ENCODE results near the gene P3H1. TPM values are rescaled to one million over a fixed set of nuclear protein-coding genes. Genes with fewer than 3 reads are reported as not detected.

The P3H1 gene
- total and polyA plus RNA-seq, 12 donors = 23.7 to 178 (median 46.8) TPM

GRCh38 chr1:42733415-42734200 is 33.2 kb downstream of the P3H1 start:
- Histone ChIP-seq H3K4me1 (replicated peaks in 1 of 2) (no peaks in the 10 kb centered on the region), H3K27me3 (no peaks in the 10 kb centered on the region), H3K36me3 (replicated peaks in 1 of 2) (no peaks in the 10 kb centered on the region), H3K9me3 (replicated peaks in 1 of 3) (no peaks in the 10 kb centered on the region), H3K4me3 (no peak overlapping the region), H3K27ac (no peak overlapping the region)
- WGBS, 4 donors = 87 to 92% (median 90%) methylated on average over 8 to 12 of the region's 12 CpGs
- TF ChIP-seq POLR2A (IDR thresholded peaks at IDR 0.05) (no peak), CTCF (IDR thresholded peaks at IDR 0.05) (no peak)
- intact Hi-C loops (cut with DNase I) = no loop called here
- DNase-seq = peak in 2 of 7 donors; percentile 1 to 23

GRCh38 chr1:42732126-42732680 is 34.6 kb downstream of the P3H1 start:
- no peaks in the 10 kb centered on the region for H3K4me1 ChIP-seq (replicated peaks in 1 of 2)
- H3K27me3 ChIP-seq = no peaks in the 10 kb centered on the region
- H3K36me3 ChIP-seq (replicated peaks in 1 of 2) = no peaks in the 10 kb centered on the region
- intact Hi-C loops (cut with DNase I) = no loop called here
- TF ChIP-seq POLR2A (IDR thresholded peaks at IDR 0.05) = no peak
- TF ChIP-seq CTCF (IDR thresholded peaks at IDR 0.05) = no peak
- WGBS, 4 donors = 82 to 87% (median 83%) methylated on average over 9 to 10 of the region's 10 CpGs
- H3K9me3 ChIP-seq (replicated peaks in 1 of 3) = no peaks in the 10 kb centered on the region
- no peak overlapping the region for H3K27ac ChIP-seq
- DNase-seq = peak in 1 of 7 donors; percentile 18
- no peak overlapping the region for H3K4me3 ChIP-seq

GRCh38 chr1:42731585-42731984 is 35.2 kb downstream of the P3H1 start:
- intact Hi-C loops (cut with DNase I) = no loop called here

GRCh38 chr1:42730988-42731387 is 35.8 kb downstream of the P3H1 start:
- H3K36me3 ChIP-seq (replicated peaks in 1 of 2) = no peaks in the 10 kb centered on the region
- no peaks in the 10 kb centered on the region for H3K27me3 ChIP-seq
- no peak overlapping the region for H3K4me3 ChIP-seq
- no peak for DNase-seq
- intact Hi-C loops (cut with DNase I) = no loop called here
- no peaks in the 10 kb centered on the region for H3K4me1 ChIP-seq (replicated peaks in 1 of 2)
- TF ChIP-seq POLR2A (IDR thresholded peaks at IDR 0.05) (no peak), CTCF (IDR thresholded peaks at IDR 0.05) (no peak)
- WGBS, 4 donors = 57 to 59% (median 57%) methylated on average over 4 of the region's 4 CpGs
- no peak overlapping the region for H3K27ac ChIP-seq
- no peaks in the 10 kb centered on the region for H3K9me3 ChIP-seq (replicated peaks in 1 of 3)

More at GRCh38 chr1:42731585-42731984, 35.2 kb downstream of the P3H1 start:
- H3K9me3 ChIP-seq (replicated peaks in 1 of 3) = no peaks in the 10 kb centered on the region
- H3K27me3 ChIP-seq = no peaks in the 10 kb centered on the region
- H3K4me3 ChIP-seq = no peak overlapping the region
- DNase-seq = no peak
- TF ChIP-seq POLR2A (IDR thresholded peaks at IDR 0.05) (no peak), CTCF (IDR thresholded peaks at IDR 0.05) (no peak)
- WGBS, 4 donors = 65 to 88% (median 78%) methylated on average over 3 of the region's 3 CpGs
- H3K27ac ChIP-seq = no peak overlapping the region
- no peaks in the 10 kb centered on the region for H3K36me3 ChIP-seq (replicated peaks in 1 of 2)
- H3K4me1 ChIP-seq (replicated peaks in 1 of 2) = no peaks in the 10 kb centered on the region

Measured in adrenal gland (tissue), 12 donors.